DLD1 (cell line): ENCODE data around the gene N4BP2.

Experiments
- in situ Hi-C: cut with HindIII; loops from 2 replicates; pipeline ENCODE4 v1.10.0; 2017; ENCODE audit warnings: low sequenced_read_pairs

N4BP2 gene

GRCh38 chr4:40190465-40190864, 133.8 kb downstream of the N4BP2 start:
- in situ Hi-C loops, result no loop called here

- in situ Hi-C loops, result no loop called here
Observed at GRCh38 chr4:40190880-40191815, 134.5 kb downstream of the N4BP2 start.

- in situ Hi-C loops, result no loop called here
Observed at GRCh38 chr4:40192114-40193015, 135.7 kb downstream of the N4BP2 start.

GRCh38 chr4:40193016-40193571, 136.4 kb downstream of the N4BP2 start:
- in situ Hi-C loops, result no loop called here

- in situ Hi-C loops, result no loop called here
Observed at GRCh38 chr4:40193578-40193977, 136.9 kb downstream of the N4BP2 start.

- in situ Hi-C loops, result no loop called here
Observed at GRCh38 chr4:40194602-40195161, 138.0 kb downstream of the N4BP2 start.

- in situ Hi-C loops, result no loop called here
Observed at GRCh38 chr4:40195182-40196177, 138.8 kb downstream of the N4BP2 start.

- in situ Hi-C loops, result no loop called here
Observed at GRCh38 chr4:40196272-40196671, 139.6 kb downstream of the N4BP2 start.

GRCh38 chr4:40196724-40197281, 140.2 kb downstream of the N4BP2 start, which contains the start of gene RHOH:
Gene RHOH, plus strand, starts transcription at chr4:40197031. Its CDS starts 46,356 bp downstream, at chr4:40243387.
- in situ Hi-C loops, result no loop called here

- in situ Hi-C loops, result no loop called here
Observed at GRCh38 chr4:40197879-40198689, 141.4 kb downstream of the N4BP2 start.

- in situ Hi-C loops, result no loop called here
Observed at GRCh38 chr4:40199179-40199670, 142.6 kb downstream of the N4BP2 start.

- in situ Hi-C loops, result no loop called here
Observed at GRCh38 chr4:40199999-40200874, 143.6 kb downstream of the N4BP2 start.

- in situ Hi-C loops, result no loop called here
Observed at GRCh38 chr4:40200875-40201801, 144.5 kb downstream of the N4BP2 start.

- in situ Hi-C loops, result no loop called here
Observed at GRCh38 chr4:40201898-40202297, 145.2 kb downstream of the N4BP2 start.

GRCh38 chr4:40202474-40202873, 145.8 kb downstream of the N4BP2 start:
- in situ Hi-C loops, result no loop called here

- in situ Hi-C loops, result no loop called here
Observed at GRCh38 chr4:40204507-40205258, 148.0 kb downstream of the N4BP2 start.
